Parathyroid adenoma (tissue), 2 donors: ENCODE data around the gene TMEM114.

Experiments
- H2AFZ ChIP-seq: fragments of 300-600 bp; sonication (generic); one replicate; pipeline ENCODE4 v1.7.0; 2017; ENCODE audit warnings: antibody characterized with exemption, mild to moderate bottlenecking
- H3K27ac ChIP-seq: fragments of 300-600 bp; sonication (generic); one replicate; pipeline ENCODE4 v1.7.0; 2017
- H3K27me3 ChIP-seq: fragments of 300-600 bp; sonication (generic); one replicate; pipeline ENCODE4 v1.7.0; 2017; ENCODE audit warnings: low read length; ENCODE audit not compliant: control insufficient read depth, insufficient read depth
- H3K36me3 ChIP-seq: fragments of 300-600 bp; sonication (generic); one replicate; pipeline ENCODE4 v1.7.0; 2017; ENCODE audit warnings: low read length; ENCODE audit not compliant: control insufficient read depth, insufficient read depth
- H3K4me1 ChIP-seq: fragments of 300-600 bp; sonication (generic); one replicate; pipeline ENCODE4 v1.7.0; 2017; ENCODE audit warnings: control low read depth
- H3K4me2 ChIP-seq: fragments of 300-600 bp; sonication (generic); one replicate; pipeline ENCODE4 v1.7.0; 2017; ENCODE audit warnings: low read length
- H3K4me3 ChIP-seq: fragments of 300-600 bp; sonication (generic); one replicate; pipeline ENCODE4 v1.7.0; 2017; ENCODE audit warnings: low read depth, low read length
- H3K79me2 ChIP-seq: fragments of 300-600 bp; sonication (generic); one replicate; pipeline ENCODE4 v1.7.0; 2017; ENCODE audit warnings: control low read depth
- H3K9ac ChIP-seq: fragments of 300-600 bp; sonication (generic); one replicate; pipeline ENCODE4 v1.7.0; 2017; ENCODE audit warnings: mild to moderate bottlenecking
- H3K9me3 ChIP-seq: fragments of 300-600 bp; sonication (generic); one replicate; pipeline ENCODE4 v1.7.0; 2017; ENCODE audit warnings: low read length; ENCODE audit not compliant: control insufficient read depth
- TF ChIP-seq, protein P1 (sequence below): fragments of 300-600 bp; sonication (generic); IDR thresholded peaks from one replicate; pipeline ENCODE4 v1.7.0; 2017; ENCODE audit warnings: antibody characterized with exemption, mild to moderate bottlenecking
- donor health status: primary hyperparathyroidism.

The TMEM114 gene

DNA sequence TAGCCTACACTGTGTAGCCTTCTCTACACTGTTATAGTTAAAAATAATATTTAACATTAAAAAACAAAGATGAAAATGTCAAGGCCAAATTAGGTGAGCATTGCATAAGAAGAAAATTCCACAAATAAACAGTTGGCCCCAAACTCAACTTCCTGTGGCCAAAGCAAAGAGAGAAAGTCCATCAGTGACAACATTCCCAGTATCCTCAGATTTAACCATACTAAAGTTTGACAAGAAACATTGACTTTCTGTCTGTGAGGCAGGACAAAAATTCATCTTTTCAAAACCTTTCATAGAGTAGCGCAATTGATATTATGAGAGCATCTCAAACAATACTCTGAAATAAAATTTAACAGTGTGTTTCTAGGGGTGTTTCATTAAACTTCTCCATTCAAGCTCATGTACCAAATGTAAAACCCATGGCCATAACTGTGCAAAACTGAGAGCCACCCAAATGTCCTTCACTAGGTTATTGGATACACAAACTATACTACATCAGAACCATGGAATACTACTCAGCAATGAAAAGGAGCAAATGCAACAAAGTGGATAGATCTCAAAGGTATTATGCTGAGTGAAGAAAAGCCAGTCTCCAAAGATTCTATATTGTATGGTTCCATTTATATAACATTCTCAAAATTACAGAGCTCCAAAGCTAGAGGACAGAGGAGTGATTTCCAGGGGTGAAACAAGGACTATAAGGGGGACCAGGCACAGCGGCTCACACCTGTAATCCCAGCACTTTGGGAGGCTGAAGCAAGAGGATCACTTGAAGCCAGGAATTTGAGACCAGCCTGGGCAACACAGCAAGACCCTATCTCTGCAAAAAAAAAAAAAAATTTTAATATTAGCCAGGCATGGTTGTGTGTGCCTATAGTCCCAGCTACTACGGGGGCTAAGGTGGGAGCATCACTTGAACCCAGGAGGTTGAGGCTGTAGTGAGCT is 38.7 kb downstream of the TMEM114 start:
- H3K27me3 ChIP-seq, result peaks cover 3% of the 10 kb centered on the region
- H3K27ac ChIP-seq, result no peak overlapping the region
- H3K79me2 ChIP-seq, result no peaks in the 10 kb centered on the region
- H2AFZ ChIP-seq, result no peak overlapping the region
- H3K4me3 ChIP-seq, result no peak overlapping the region
- no peak overlapping the region for H3K4me2 ChIP-seq
- H3K9me3 ChIP-seq, result no peaks in the 10 kb centered on the region
- H3K4me1 ChIP-seq, result no peaks in the 10 kb centered on the region
- no peaks in the 10 kb centered on the region for H3K36me3 ChIP-seq
- TF ChIP-seq, protein P1, sequence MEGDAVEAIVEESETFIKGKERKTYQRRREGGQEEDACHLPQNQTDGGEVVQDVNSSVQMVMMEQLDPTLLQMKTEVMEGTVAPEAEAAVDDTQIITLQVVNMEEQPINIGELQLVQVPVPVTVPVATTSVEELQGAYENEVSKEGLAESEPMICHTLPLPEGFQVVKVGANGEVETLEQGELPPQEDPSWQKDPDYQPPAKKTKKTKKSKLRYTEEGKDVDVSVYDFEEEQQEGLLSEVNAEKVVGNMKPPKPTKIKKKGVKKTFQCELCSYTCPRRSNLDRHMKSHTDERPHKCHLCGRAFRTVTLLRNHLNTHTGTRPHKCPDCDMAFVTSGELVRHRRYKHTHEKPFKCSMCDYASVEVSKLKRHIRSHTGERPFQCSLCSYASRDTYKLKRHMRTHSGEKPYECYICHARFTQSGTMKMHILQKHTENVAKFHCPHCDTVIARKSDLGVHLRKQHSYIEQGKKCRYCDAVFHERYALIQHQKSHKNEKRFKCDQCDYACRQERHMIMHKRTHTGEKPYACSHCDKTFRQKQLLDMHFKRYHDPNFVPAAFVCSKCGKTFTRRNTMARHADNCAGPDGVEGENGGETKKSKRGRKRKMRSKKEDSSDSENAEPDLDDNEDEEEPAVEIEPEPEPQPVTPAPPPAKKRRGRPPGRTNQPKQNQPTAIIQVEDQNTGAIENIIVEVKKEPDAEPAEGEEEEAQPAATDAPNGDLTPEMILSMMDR, result no peak
- no peak overlapping the region for H3K9ac ChIP-seq

DNA sequence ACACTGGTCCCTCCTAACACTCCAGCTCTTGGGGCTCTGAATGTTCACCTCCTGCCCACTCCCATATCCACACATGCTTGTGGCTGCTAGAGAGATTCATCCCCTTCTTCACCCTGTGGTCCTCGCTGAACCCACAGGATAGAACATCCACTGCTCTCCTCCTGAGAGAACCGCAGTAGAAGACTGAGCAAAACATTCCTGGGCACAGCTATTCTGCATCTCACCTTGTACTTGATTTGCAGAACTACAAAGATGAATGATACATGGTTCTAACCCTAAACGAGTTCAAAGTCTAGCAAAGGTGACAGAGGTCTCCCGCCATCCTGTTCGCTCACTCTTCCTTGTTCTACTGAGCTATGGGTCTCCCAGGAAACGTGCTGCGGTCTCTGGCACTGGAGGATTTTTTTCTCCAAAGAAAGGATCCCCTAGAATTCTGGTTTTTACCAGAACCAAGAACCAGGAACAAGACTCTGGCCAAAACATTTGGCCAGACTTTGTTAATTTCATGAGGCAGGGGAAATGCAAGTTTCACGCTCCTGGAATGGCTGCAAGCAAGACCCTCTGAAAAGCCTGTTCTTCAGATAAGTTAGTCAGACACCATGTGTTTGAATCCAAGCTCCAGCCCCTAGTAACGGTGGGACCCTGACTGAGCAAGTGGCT is 39.5 kb downstream of the TMEM114 start:
- H3K79me2 ChIP-seq, result no peaks in the 10 kb centered on the region
- no peaks in the 10 kb centered on the region for H3K36me3 ChIP-seq
- TF ChIP-seq, protein P1, result no peak
- no peak overlapping the region for H3K4me3 ChIP-seq
- H3K4me2 ChIP-seq, result no peak overlapping the region
- no peak overlapping the region for H2AFZ ChIP-seq
- no peaks in the 10 kb centered on the region for H3K9me3 ChIP-seq
- peaks cover 3% of the 10 kb centered on the region for H3K27me3 ChIP-seq
- no peaks in the 10 kb centered on the region for H3K4me1 ChIP-seq
- H3K9ac ChIP-seq, result no peak overlapping the region
- no peak overlapping the region for H3K27ac ChIP-seq

DNA sequence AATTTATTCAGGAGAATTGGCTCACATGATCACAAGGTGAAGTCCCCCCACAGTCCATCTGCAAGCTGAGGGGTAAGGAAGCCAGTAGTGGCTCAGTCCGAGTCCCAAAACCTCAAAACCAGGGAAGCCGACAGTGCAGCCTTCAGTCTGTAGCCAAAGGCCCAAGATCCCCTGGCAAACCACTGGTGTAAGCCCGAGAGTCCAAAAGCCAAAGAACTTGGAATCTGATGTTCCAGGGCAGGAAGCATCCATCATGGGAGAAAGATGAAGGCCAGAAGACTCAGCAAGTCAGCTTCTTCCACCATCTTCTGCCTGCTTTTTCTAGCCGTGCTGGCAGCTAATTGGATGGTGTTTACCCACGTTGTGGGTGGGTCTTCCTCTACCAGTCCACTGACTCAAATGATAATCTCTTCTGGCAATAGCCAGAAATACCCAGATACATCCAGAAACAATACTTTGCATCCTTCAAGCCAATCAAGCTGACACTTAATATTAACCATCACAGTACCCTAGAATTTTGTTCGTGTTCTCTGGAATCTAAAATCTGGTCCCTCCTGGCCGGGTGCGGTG is 40.4 kb downstream of the TMEM114 start:
- no peaks in the 10 kb centered on the region for H3K36me3 ChIP-seq
- H2AFZ ChIP-seq, result no peak overlapping the region
- H3K9me3 ChIP-seq, result no peaks in the 10 kb centered on the region
- H3K27me3 ChIP-seq, result peaks cover 3% of the 10 kb centered on the region
- no peak overlapping the region for H3K4me3 ChIP-seq
- H3K79me2 ChIP-seq, result no peaks in the 10 kb centered on the region
- H3K27ac ChIP-seq, result no peak overlapping the region
- H3K9ac ChIP-seq, result no peak overlapping the region
- TF ChIP-seq, protein P1, result no peak
- H3K4me2 ChIP-seq, result no peak overlapping the region
- H3K4me1 ChIP-seq, result no peaks in the 10 kb centered on the region

DNA sequence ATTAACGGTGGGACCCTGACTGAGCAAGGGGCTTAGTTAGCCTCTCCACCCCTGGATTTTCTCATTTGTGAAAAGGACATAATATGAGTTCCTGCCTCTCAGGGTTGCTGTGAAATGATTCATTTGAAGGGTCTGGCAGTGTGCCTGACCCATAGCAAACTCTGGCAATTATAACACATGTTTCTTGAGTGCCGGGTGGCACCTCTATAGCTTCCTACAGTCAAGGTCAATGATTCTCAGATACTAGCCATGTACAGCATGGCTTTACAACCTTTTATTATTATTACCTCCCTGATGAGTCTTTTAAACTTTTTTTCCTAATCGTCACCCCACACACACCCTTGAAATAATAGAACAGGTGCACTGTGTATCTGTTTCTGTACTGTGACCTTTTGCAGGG is 42.1 kb downstream of the TMEM114 start:
- no peaks in the 10 kb centered on the region for H3K79me2 ChIP-seq
- no peaks in the 10 kb centered on the region for H3K4me1 ChIP-seq
- no peaks in the 10 kb centered on the region for H3K27me3 ChIP-seq
- H3K36me3 ChIP-seq, result no peaks in the 10 kb centered on the region
- H3K4me2 ChIP-seq, result no peak overlapping the region
- TF ChIP-seq, protein P1, result no peak
- no peak overlapping the region for H3K9ac ChIP-seq
- no peak overlapping the region for H2AFZ ChIP-seq
- no peak overlapping the region for H3K4me3 ChIP-seq
- no peak overlapping the region for H3K27ac ChIP-seq
- no peaks in the 10 kb centered on the region for H3K9me3 ChIP-seq
